Measurements from ENCODE around the gene DPY19L3.
"Not testable (repeated sequence)": the region's sequence is repeated elsewhere in the genome, so short reads cannot be mapped to it uniquely, and the experiment has no call there.

DPY19L3 gene

GRCh38 chr19:32436692-32437091, 31.1 kb downstream of the DPY19L3 start:
- H3K4me3 ChIP-seq (ENCODE audit: low read depth in 1 of 2, low read length in 2 of 2): no peak overlapping the region
- no peak overlapping the region for H2AFZ ChIP-seq (ENCODE audit: low read depth, low read length)
- ATAC-seq (ENCODE audit: insufficient read depth, low read depth): no peak
- no peak overlapping the region for H3K4me2 ChIP-seq (ENCODE audit: insufficient read depth, low read length)
- no peak overlapping the region for H3K27ac ChIP-seq (ENCODE audit: low read length)
- TF ChIP-seq CTCF (IDR thresholded peaks at IDR 0.05; ENCODE audit: borderline replicate concordance, extremely low read depth, low read length, poor library complexity, severe bottlenecking) (no peak), EZH2 (IDR thresholded peaks at IDR 0.05; ENCODE audit: borderline replicate concordance, low read depth, low read length, severe bottlenecking) (no peak)
- no peaks in the 10 kb centered on the region for H3K4me1 ChIP-seq (ENCODE audit: insufficient read depth, low read length)
- peaks cover 60% of the 10 kb centered on the region for H3K36me3 ChIP-seq (ENCODE audit: insufficient read depth, low read length)
- H3K27me3 ChIP-seq (ENCODE audit: insufficient read depth, low read length, poor library complexity): no peaks in the 10 kb centered on the region
- H3K9me3 ChIP-seq (ENCODE audit: insufficient read depth, low read length, severe bottlenecking): no peaks in the 10 kb centered on the region
- DNase-seq: no peak
- H3K79me2 ChIP-seq (ENCODE audit: insufficient read depth, low read length): no peaks in the 10 kb centered on the region
- H3K9ac ChIP-seq (ENCODE audit: low read depth, low read length): no peak overlapping the region
- no peaks in the 10 kb centered on the region for H4K20me1 ChIP-seq (ENCODE audit: insufficient read depth, low read length)

- Histone ChIP-seq H3K4me3 (ENCODE audit: low read depth in 1 of 2, low read length in 2 of 2) (no peak overlapping the region), H3K36me3 (ENCODE audit: insufficient read depth, low read length) (peaks cover 63% of the 10 kb centered on the region), H3K9me3 (ENCODE audit: insufficient read depth, low read length, severe bottlenecking) (no peaks in the 10 kb centered on the region), H4K20me1 (ENCODE audit: insufficient read depth, low read length) (no peaks in the 10 kb centered on the region), H3K4me2 (ENCODE audit: insufficient read depth, low read length) (no peak overlapping the region), H2AFZ (ENCODE audit: low read depth, low read length) (no peak overlapping the region), H3K27ac (ENCODE audit: low read length) (no peak overlapping the region), H3K9ac (ENCODE audit: low read depth, low read length) (no peak overlapping the region), H3K79me2 (ENCODE audit: insufficient read depth, low read length) (no peaks in the 10 kb centered on the region), H3K27me3 (ENCODE audit: insufficient read depth, low read length, poor library complexity) (no peaks in the 10 kb centered on the region), H3K4me1 (ENCODE audit: insufficient read depth, low read length) (no peaks in the 10 kb centered on the region)
- ATAC-seq (ENCODE audit: insufficient read depth, low read depth): no peak
- TF ChIP-seq EZH2 (IDR thresholded peaks at IDR 0.05; ENCODE audit: borderline replicate concordance, low read depth, low read length, severe bottlenecking): no peak
- TF ChIP-seq CTCF (IDR thresholded peaks at IDR 0.05; ENCODE audit: borderline replicate concordance, extremely low read depth, low read length, poor library complexity, severe bottlenecking): no peak
- no peak for DNase-seq
Measured at GRCh38 chr19:32437096-32437495, 31.5 kb downstream of the DPY19L3 start.

GRCh38 chr19:32438751-32439150, 33.2 kb downstream of the DPY19L3 start:
- DNase-seq: no peak
- Histone ChIP-seq H2AFZ (ENCODE audit: low read depth, low read length) (no peak overlapping the region), H3K4me1 (ENCODE audit: insufficient read depth, low read length) (no peaks in the 10 kb centered on the region), H3K36me3 (ENCODE audit: insufficient read depth, low read length) (peaks cover 66% of the 10 kb centered on the region), H3K4me2 (ENCODE audit: insufficient read depth, low read length) (no peak overlapping the region), H3K27me3 (ENCODE audit: insufficient read depth, low read length, poor library complexity) (no peaks in the 10 kb centered on the region), H3K27ac (ENCODE audit: low read length) (no peak overlapping the region), H4K20me1 (ENCODE audit: insufficient read depth, low read length) (no peaks in the 10 kb centered on the region), H3K79me2 (ENCODE audit: insufficient read depth, low read length) (no peaks in the 10 kb centered on the region), H3K4me3 (ENCODE audit: low read depth in 1 of 2, low read length in 2 of 2) (no peak overlapping the region), H3K9ac (ENCODE audit: low read depth, low read length) (no peak overlapping the region), H3K9me3 (ENCODE audit: insufficient read depth, low read length, severe bottlenecking) (no peaks in the 10 kb centered on the region)
- TF ChIP-seq EZH2 (IDR thresholded peaks at IDR 0.05; ENCODE audit: borderline replicate concordance, low read depth, low read length, severe bottlenecking) (no peak), CTCF (IDR thresholded peaks at IDR 0.05; ENCODE audit: borderline replicate concordance, extremely low read depth, low read length, poor library complexity, severe bottlenecking) (no peak)
- ATAC-seq (ENCODE audit: insufficient read depth, low read depth): no peak

- no peak for DNase-seq
- Histone ChIP-seq H3K27ac (ENCODE audit: low read length) (no peak overlapping the region), H2AFZ (ENCODE audit: low read depth, low read length) (no peak overlapping the region), H3K36me3 (ENCODE audit: insufficient read depth, low read length) (peaks cover 47% of the 10 kb centered on the region), H3K27me3 (ENCODE audit: insufficient read depth, low read length, poor library complexity) (no peaks in the 10 kb centered on the region), H3K9me3 (ENCODE audit: insufficient read depth, low read length, severe bottlenecking) (no peaks in the 10 kb centered on the region), H3K4me3 (ENCODE audit: low read depth in 1 of 2, low read length in 2 of 2) (no peak overlapping the region), H4K20me1 (ENCODE audit: insufficient read depth, low read length) (no peaks in the 10 kb centered on the region), H3K79me2 (ENCODE audit: insufficient read depth, low read length) (no peaks in the 10 kb centered on the region), H3K4me1 (ENCODE audit: insufficient read depth, low read length) (no peaks in the 10 kb centered on the region), H3K9ac (ENCODE audit: low read depth, low read length) (no peak overlapping the region), H3K4me2 (ENCODE audit: insufficient read depth, low read length) (no peak overlapping the region)
- ATAC-seq (ENCODE audit: insufficient read depth, low read depth): no peak
- TF ChIP-seq CTCF (IDR thresholded peaks at IDR 0.05; ENCODE audit: borderline replicate concordance, extremely low read depth, low read length, poor library complexity, severe bottlenecking) (no peak), EZH2 (IDR thresholded peaks at IDR 0.05; ENCODE audit: borderline replicate concordance, low read depth, low read length, severe bottlenecking) (no peak)
Measured at GRCh38 chr19:32442650-32443049, 37.1 kb downstream of the DPY19L3 start.

GRCh38 chr19:32447534-32447933, 42.0 kb downstream of the DPY19L3 start:
- not testable (repeated sequence) for H3K27ac ChIP-seq (ENCODE audit: low read length); H4K20me1 ChIP-seq (ENCODE audit: insufficient read depth, low read length); ATAC-seq (ENCODE audit: insufficient read depth, low read depth); DNase-seq; H3K27me3 ChIP-seq (ENCODE audit: insufficient read depth, low read length, poor library complexity); H2AFZ ChIP-seq (ENCODE audit: low read depth, low read length); H3K79me2 ChIP-seq (ENCODE audit: insufficient read depth, low read length); H3K4me2 ChIP-seq (ENCODE audit: insufficient read depth, low read length); H3K9ac ChIP-seq (ENCODE audit: low read depth, low read length); H3K9me3 ChIP-seq (ENCODE audit: insufficient read depth, low read length, severe bottlenecking); H3K4me1 ChIP-seq (ENCODE audit: insufficient read depth, low read length); H3K4me3 ChIP-seq (ENCODE audit: low read depth in 1 of 2, low read length in 2 of 2)
- peaks cover 24% of the 10 kb centered on the region for H3K36me3 ChIP-seq (ENCODE audit: insufficient read depth, low read length)
